GM13976 (cell line): ENCODE measurements around the gene TVP23C.
"Not testable (repeated sequence)": the region's sequence is repeated elsewhere in the genome, so short reads cannot be mapped to it uniquely, and the experiment has no call there.

Source experiments
- DNase-seq: peaks from one replicate; pipeline ENCODE4 v3.0.0; 2012; ENCODE audit warnings: low spot score
- in situ Hi-C: fragments of 300-500 bp; cut with MboI; formaldehyde crosslinking; loops from one replicate; pipeline ENCODE4 v1.12.0; 2022; ENCODE audit warnings: low sequenced_read_pairs, mixed read lengths, inconsistent platforms; ENCODE audit not compliant: unreplicated experiment

Gene TVP23C

GRCh38 chr17:15563375-15563857 lies at the start of gene TVP23C:
TVP23C (minus strand) TSS chr17:15563483; CDS start chr17:15563448, 35 bp downstream.
- peak; percentile 66 for DNase-seq
- in situ Hi-C loops = not testable (repeated sequence)

GRCh38 chr17:15592960-15593359 lies 29.7 kb upstream of the TVP23C start:
- DNase-seq, in situ Hi-C loops: not testable (repeated sequence)

GRCh38 chr17:15591986-15592385 lies 28.7 kb upstream of the TVP23C start:
- in situ Hi-C loops, DNase-seq: not testable (repeated sequence)

DNA sequence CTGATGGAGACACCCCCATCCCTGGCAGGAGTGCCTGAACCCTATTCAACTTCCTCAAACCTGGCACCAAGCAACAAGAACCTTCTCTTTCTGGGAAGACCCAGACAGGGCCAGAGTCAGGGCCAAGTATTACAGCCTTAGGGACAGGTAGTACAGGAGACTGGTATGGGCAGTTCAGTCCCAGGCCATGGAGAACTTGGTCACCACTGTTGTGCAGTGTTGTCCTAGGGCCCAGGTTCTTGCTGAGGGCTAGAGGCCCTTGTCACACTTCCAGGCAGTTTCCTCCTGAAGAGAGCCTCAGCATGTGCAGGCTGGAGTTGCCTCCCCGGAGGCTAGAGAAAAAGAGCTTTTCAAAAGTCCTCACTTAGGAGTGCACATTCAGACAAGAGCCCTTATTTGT lies 27.6 kb upstream of the TVP23C start:
- in situ Hi-C loops, DNase-seq: not testable (repeated sequence)

- in situ Hi-C loops = not testable (repeated sequence)
These were observed 26.6 kb upstream of the TVP23C start for GRCh38 chr17:15589544-15590536.

GRCh38 chr17:15588017-15588416 lies 24.7 kb upstream of the TVP23C start:
- in situ Hi-C loops, DNase-seq: not testable (repeated sequence)

More at GRCh38 chr17:15589544-15590536, 26.6 kb upstream of the TVP23C start:
- DNase-seq = not testable (repeated sequence)

GRCh38 chr17:15583313-15583712 lies 20.0 kb upstream of the TVP23C start:
- DNase-seq, in situ Hi-C loops: not testable (repeated sequence)

- in situ Hi-C loops, DNase-seq: not testable (repeated sequence)
These were observed 18.2 kb upstream of the TVP23C start for GRCh38 chr17:15581462-15581861.

DNA sequence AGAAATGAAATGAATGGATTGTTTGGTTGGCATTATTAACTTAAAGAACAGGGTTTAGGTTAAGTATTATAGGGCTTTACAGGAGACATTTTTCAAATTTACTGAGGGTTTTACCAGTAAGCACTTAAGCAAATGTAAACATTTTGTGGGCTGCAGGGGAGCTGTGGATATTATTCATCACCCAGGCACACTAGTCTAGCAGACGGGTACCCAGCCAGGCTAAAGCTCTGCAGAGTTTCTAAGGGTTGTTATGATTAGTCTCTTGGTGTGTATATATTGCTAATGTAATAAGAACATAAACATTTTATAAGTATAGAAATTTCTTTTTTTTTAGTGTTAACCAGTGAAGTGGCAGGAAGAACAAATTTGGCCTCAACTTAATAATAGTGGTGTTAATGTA lies 13.6 kb upstream of the TVP23C start:
- DNase-seq, in situ Hi-C loops: not testable (repeated sequence)

- in situ Hi-C loops = not testable (repeated sequence)
These were observed 11.4 kb upstream of the TVP23C start for GRCh38 chr17:15574660-15575059.

GRCh38 chr17:15573870-15574269 lies 10.6 kb upstream of the TVP23C start:
- in situ Hi-C loops, DNase-seq: not testable (repeated sequence)

More at GRCh38 chr17:15574660-15575059, 11.4 kb upstream of the TVP23C start:
- DNase-seq = not testable (repeated sequence)

DNA sequence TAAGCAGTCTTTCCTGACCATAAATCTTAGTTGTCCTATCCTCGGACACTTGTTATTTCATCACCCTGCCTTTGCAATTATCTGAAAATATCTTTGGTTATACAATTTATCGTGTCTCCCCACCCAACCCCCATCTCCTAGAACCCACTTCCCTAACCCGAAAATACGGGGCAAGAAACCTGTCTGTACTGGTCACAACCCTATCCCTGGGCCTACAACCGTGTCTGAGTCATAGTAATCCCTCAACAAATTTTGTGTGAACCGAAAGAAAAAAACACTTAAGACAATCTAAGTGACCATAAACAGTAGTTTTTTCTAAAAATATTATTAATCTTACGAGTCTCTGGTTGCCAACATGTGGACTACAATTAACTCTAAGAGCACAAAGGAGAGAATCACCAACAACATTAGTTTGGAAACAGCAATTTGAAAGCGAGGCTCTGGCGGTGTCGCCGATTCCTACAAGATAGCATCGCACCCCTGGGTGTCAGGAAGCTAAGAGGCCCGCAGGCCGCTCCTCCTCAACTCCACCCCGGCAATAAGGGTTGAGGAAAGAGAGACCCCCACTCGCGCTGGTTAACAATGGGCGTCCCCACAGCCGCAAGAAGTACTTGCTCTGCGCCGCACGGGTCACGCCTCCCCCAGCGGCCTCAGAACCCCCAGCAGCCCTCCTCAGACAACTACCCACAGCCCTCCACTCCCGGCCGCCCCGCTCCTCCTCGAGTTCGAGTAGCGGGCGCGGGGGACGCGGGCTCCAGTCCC lies 489 bp downstream of the TVP23C start:
- in situ Hi-C loops, DNase-seq: not testable (repeated sequence)

- DNase-seq, in situ Hi-C loops: not testable (repeated sequence)
These were observed 1.8 kb downstream of the TVP23C start for GRCh38 chr17:15561439-15561838.

- in situ Hi-C loops, DNase-seq: not testable (repeated sequence)
These were observed 4.7 kb downstream of the TVP23C start for GRCh38 chr17:15558403-15559105.

DNA sequence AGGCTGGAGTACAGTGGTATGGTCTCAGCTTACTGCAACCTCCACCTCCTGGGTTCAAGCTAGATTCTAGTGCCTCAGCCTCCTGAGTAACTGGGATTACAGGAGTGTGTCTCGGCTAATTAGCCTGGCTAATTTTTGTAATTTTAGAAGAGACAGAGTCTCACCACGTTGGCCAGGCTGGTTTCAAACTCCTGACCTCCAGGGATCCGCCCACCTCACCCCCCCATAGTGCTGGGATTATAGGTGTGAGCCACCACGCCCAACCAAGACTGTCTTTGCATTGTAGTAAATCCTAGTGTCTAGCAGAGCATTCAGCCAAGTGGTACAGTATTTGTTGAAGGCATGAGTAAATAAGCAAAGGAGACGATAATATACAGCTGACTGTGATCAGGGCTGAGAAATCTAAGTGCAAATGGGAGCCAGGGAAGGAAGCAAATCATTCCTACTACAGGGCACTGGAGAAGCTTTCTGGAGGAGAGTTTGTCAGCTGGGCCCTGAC lies 5.9 kb downstream of the TVP23C start:
- in situ Hi-C loops, DNase-seq: not testable (repeated sequence)

DNA sequence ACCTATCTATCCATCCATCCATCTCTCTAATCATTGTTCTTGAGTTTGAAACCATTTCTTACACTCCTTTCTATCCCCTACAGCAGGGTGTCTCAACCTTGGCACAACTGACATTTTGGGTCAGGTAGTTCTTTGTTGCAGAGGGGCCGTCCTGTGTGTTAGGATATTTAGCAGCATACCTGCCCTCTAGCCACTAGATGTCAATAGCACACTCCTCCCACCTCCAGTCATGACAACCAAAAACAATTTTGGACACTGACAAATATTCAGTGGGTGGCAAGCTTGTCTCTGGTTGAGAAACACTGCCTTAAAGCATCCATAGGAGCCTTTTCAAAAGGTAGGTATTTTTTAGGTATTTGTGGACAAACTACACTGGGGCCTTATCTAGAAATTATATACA lies 10.4 kb downstream of the TVP23C start:
- DNase-seq, in situ Hi-C loops: not testable (repeated sequence)

GRCh38 chr17:15549552-15549951 lies 13.7 kb downstream of the TVP23C start:
- DNase-seq, in situ Hi-C loops: not testable (repeated sequence)

- in situ Hi-C loops, DNase-seq: not testable (repeated sequence)
These were observed 16.7 kb downstream of the TVP23C start for GRCh38 chr17:15546604-15547003.
